K562 (cell line): ENCODE measurements around the gene ETV3. TPM values are rescaled to one million over a fixed set of nuclear protein-coding genes. Genes with fewer than 3 reads are reported as not detected.

Source experiments
- CBX5 ChIP-seq: IDR thresholded peaks from 2 replicates; pipeline ENCODE4 v1.6.1; 2014; ENCODE audit warnings: low read depth, borderline replicate concordance
- CREB1 ChIP-seq, 2 experiments: sonication (generic) in 1 of 2; formaldehyde crosslinking in 1 of 2; IDR thresholded peaks; 2 replicates each; pipeline versions ENCODE4 v1.6.1 to v1.8.0; 2012 to 2022; ENCODE audit warnings: inconsistent platforms in 1 of 2, mild to moderate bottlenecking in 1 of 2, missing genetic modification reagents in 1 of 2, moderate library complexity in 1 of 2
- CREM ChIP-seq: IDR thresholded peaks from 2 replicates; pipeline ENCODE4 v1.6.1; 2014; ENCODE audit warnings: antibody characterized with exemption, low read depth
- DPF2 ChIP-seq: fragments of 450-650 bp; IDR thresholded peaks from 2 replicates; pipeline ENCODE4 v1.6.1; 2016
- ESRRA ChIP-seq: fragments of 450-650 bp; IDR thresholded peaks from 2 replicates; pipeline ENCODE4 v1.6.1; 2014; ENCODE audit warnings: low read depth, mild to moderate bottlenecking, moderate library complexity, borderline replicate concordance
- FOXA1 ChIP-seq: fragments of 450-650 bp; IDR thresholded peaks from 2 replicates; pipeline ENCODE4 v1.6.1; 2016; ENCODE audit warnings: mild to moderate bottlenecking, borderline replicate concordance
- JUNB ChIP-seq: fragments of 450-650 bp; formaldehyde crosslinking; conservative IDR thresholded peaks from 2 replicates; pipeline ENCODE4 v1.4.0; 2020; ENCODE audit warnings: mild to moderate bottlenecking
- KLF13 ChIP-seq: fragments of 450-650 bp; IDR thresholded peaks from 2 replicates; pipeline ENCODE4 v1.6.1; 2016; ENCODE audit warnings: missing genetic modification characterization, low read depth, mild to moderate bottlenecking, missing compliant biosample characterization, moderate library complexity, borderline replicate concordance
- NCOA2 ChIP-seq, 2 experiments: fragments of 450-650 bp; IDR thresholded peaks; 2 replicates each; pipeline ENCODE4 v1.6.1; 2018; ENCODE audit warnings: mild to moderate bottlenecking in 2 of 2, moderate library complexity in 1 of 2; ENCODE audit not compliant: partially characterized antibody in 2 of 2
- NR0B1 ChIP-seq: fragments of 450-650 bp; IDR thresholded peaks from one replicate; pipeline ENCODE4 v1.6.1; 2018; ENCODE audit warnings: mild to moderate bottlenecking, moderate library complexity; ENCODE audit not compliant: partially characterized antibody
- RAD21 ChIP-seq, 2 experiments: fragments of 250-450 bp in 1 of 2; fragments of 450-650 bp in 1 of 2; sonication (Bioruptor Pico) in 1 of 2; formaldehyde crosslinking in 1 of 2; IDR thresholded peaks in 1 of 2; conservative IDR thresholded peaks in 1 of 2; 2 replicates each; pipeline versions ENCODE4 v1.4.0 to v1.8.0; 2020 to 2022; ENCODE audit warnings: mild to moderate bottlenecking in 2 of 2, moderate library complexity in 1 of 2
- SNRNP70 ChIP-seq: fragments of 200-400 bp; formaldehyde crosslinking; optimal IDR thresholded peaks from 2 replicates; pipeline ENCODE3; 2017; ENCODE audit warnings: low read depth, low read length
- TCF7L2 ChIP-seq: fragments of 150-350 bp; IDR thresholded peaks from 2 replicates; pipeline ENCODE4 v1.6.1; 2016; ENCODE audit warnings: low read depth, mild to moderate bottlenecking, low read length, moderate library complexity
- ZNF133 ChIP-seq: fragments of 250-450 bp; sonication (Bioruptor Pico); IDR thresholded peaks from 2 replicates; pipeline ENCODE4 v1.4.0; 2020; ENCODE audit warnings: mild to moderate bottlenecking
- ZNF143 ChIP-seq: sonication (generic); formaldehyde crosslinking; IDR thresholded peaks from 2 replicates; pipeline ENCODE4 v1.9.0; 2022; ENCODE audit warnings: mild to moderate bottlenecking, missing genetic modification reagents
- ZNF224 ChIP-seq: sonication (generic); formaldehyde crosslinking; IDR thresholded peaks from 2 replicates; pipeline ENCODE4 v1.8.0; 2022; ENCODE audit warnings: mild to moderate bottlenecking, missing genetic modification reagents
- ZNF41 ChIP-seq: fragments of 250-450 bp; sonication (Bioruptor Pico); conservative IDR thresholded peaks from 2 replicates; pipeline ENCODE4 v1.4.0; 2020; ENCODE audit warnings: mild to moderate bottlenecking
- ZNF586 ChIP-seq: fragments of 450-650 bp; formaldehyde crosslinking; conservative IDR thresholded peaks from 2 replicates; pipeline ENCODE4 v1.4.0; 2020; ENCODE audit warnings: mild to moderate bottlenecking, moderate library complexity
- ZNF780A ChIP-seq: fragments of 250-450 bp; sonication (Bioruptor Pico); IDR thresholded peaks from 2 replicates; pipeline ENCODE4 v1.5.0; 2021; ENCODE audit warnings: mild to moderate bottlenecking
- polyA plus RNA-seq, 8 experiments: library from polyadenylated mRNA; depleted of rRNA in 4 of 8; stranded (reverse) in 5 of 8; unstranded in 3 of 8; fragments of >200 nt; fragmentation: Nextera tagmentation in 2 of 8; fragmentation: Illumina TruSeq in 1 of 8; extraction: Ambion mirVana in 2 of 8; extraction: Trizol in 1 of 8; gene quantifications; 2 replicates each; pipeline versions ENCODE4 v1.2.1 to v1.2.3, GENCODE V29; 2011 to 2014; ENCODE audit warnings: inconsistent platforms in 1 of 8, missing spikeins in 1 of 8
- total RNA-seq, 7 experiments: library from RNA; depleted of rRNA in 6 of 7; stranded (reverse); fragments of >200 nt in 6 of 7; fragmentation: Illumina TruSeq in 2 of 7; extraction: Trizol in 2 of 7; gene quantifications; 2 replicates each; pipeline versions ENCODE4 v1.2.1 to v1.2.3, GENCODE V29; 2011 to 2021; ENCODE audit warnings: low replicate concordance in 1 of 7
- TF ChIP-seq, protein P1 (sequence below), 2 experiments: fragments of 450-650 bp; IDR thresholded peaks; 2 replicates each; pipeline ENCODE4 v1.6.1; 2018; ENCODE audit warnings: mild to moderate bottlenecking in 2 of 2, low read depth in 1 of 2; ENCODE audit not compliant: partially characterized antibody in 2 of 2
- TF ChIP-seq, protein P2 (sequence below): fragments of 150-350 bp; IDR thresholded peaks from 2 replicates; pipeline ENCODE4 v1.6.1; 2014; ENCODE audit warnings: low read depth, mild to moderate bottlenecking, low read length, borderline replicate concordance

Gene ETV3
- total and polyA plus RNA-seq, 9 of the 15 experiments (the other 6 are each of a cell fraction or from before 2014, with no cell fraction given): 3.1 to 16.0 (median 9.0) TPM

DNA sequence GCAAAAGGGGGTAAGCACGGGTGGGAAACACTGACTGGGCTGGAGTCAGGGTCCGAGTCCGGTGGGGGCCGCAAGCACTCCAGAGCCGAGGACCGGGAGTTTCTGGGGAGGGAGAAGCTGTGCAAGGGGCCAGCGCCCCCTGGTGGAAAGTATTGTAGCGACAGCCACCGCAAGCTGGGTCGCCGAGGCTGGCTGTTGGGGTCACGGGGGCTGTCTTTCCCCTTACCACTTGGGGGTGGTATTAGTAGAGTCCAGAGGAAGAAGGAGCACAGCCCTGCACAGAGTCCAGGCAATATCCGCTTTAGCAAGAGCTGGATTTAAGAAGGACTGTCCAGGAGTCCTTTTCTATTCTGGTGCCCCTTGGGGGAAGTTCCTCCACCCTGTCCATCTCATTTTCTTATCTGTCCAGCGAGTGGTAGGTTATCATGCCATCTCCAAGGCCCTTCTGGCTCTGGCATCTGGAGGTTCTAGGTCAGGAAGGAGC lies 17.9 kb upstream of the ETV3 start (continued):
- TF ChIP-seq TCF7L2: no peak
- TF ChIP-seq CREB1 (IDR thresholded peaks at IDR 0.05): no peak
- no peak for TF ChIP-seq CREB1 (CRISPR knock-in tag; IDR thresholded peaks at IDR 0.05)
- TF ChIP-seq ESRRA: peak; percentile 45; the same call in 1 of the 2 replicates
- TF ChIP-seq SNRNP70: no peak
- TF ChIP-seq FOXA1: no peak
- TF ChIP-seq ZNF133: no peak
- TF ChIP-seq NR0B1: no peak
- TF ChIP-seq, protein P1, sequence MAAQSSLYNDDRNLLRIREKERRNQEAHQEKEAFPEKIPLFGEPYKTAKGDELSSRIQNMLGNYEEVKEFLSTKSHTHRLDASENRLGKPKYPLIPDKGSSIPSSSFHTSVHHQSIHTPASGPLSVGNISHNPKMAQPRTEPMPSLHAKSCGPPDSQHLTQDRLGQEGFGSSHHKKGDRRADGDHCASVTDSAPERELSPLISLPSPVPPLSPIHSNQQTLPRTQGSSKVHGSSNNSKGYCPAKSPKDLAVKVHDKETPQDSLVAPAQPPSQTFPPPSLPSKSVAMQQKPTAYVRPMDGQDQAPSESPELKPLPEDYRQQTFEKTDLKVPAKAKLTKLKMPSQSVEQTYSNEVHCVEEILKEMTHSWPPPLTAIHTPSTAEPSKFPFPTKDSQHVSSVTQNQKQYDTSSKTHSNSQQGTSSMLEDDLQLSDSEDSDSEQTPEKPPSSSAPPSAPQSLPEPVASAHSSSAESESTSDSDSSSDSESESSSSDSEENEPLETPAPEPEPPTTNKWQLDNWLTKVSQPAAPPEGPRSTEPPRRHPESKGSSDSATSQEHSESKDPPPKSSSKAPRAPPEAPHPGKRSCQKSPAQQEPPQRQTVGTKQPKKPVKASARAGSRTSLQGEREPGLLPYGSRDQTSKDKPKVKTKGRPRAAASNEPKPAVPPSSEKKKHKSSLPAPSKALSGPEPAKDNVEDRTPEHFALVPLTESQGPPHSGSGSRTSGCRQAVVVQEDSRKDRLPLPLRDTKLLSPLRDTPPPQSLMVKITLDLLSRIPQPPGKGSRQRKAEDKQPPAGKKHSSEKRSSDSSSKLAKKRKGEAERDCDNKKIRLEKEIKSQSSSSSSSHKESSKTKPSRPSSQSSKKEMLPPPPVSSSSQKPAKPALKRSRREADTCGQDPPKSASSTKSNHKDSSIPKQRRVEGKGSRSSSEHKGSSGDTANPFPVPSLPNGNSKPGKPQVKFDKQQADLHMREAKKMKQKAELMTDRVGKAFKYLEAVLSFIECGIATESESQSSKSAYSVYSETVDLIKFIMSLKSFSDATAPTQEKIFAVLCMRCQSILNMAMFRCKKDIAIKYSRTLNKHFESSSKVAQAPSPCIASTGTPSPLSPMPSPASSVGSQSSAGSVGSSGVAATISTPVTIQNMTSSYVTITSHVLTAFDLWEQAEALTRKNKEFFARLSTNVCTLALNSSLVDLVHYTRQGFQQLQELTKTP (IDR thresholded peaks at IDR 0.05; ENCODE audit: low read depth in 1 of 2, partially characterized antibody in 2 of 2): no peak
- TF ChIP-seq, protein P2, sequence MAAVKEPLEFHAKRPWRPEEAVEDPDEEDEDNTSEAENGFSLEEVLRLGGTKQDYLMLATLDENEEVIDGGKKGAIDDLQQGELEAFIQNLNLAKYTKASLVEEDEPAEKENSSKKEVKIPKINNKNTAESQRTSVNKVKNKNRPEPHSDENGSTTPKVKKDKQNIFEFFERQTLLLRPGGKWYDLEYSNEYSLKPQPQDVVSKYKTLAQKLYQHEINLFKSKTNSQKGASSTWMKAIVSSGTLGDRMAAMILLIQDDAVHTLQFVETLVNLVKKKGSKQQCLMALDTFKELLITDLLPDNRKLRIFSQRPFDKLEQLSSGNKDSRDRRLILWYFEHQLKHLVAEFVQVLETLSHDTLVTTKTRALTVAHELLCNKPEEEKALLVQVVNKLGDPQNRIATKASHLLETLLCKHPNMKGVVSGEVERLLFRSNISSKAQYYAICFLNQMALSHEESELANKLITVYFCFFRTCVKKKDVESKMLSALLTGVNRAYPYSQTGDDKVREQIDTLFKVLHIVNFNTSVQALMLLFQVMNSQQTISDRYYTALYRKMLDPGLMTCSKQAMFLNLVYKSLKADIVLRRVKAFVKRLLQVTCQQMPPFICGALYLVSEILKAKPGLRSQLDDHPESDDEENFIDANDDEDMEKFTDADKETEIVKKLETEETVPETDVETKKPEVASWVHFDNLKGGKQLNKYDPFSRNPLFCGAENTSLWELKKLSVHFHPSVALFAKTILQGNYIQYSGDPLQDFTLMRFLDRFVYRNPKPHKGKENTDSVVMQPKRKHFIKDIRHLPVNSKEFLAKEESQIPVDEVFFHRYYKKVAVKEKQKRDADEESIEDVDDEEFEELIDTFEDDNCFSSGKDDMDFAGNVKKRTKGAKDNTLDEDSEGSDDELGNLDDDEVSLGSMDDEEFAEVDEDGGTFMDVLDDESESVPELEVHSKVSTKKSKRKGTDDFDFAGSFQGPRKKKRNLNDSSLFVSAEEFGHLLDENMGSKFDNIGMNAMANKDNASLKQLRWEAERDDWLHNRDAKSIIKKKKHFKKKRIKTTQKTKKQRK: no peak
- TF ChIP-seq DPF2: 0 out of 2 replicates have a peak, but pooled peaks have one; percentile 13
- TF ChIP-seq CREM: peak; percentile 28; the same call in 1 of the 2 replicates
- TF ChIP-seq NCOA2 (IDR thresholded peaks at IDR 0.05; ENCODE audit: partially characterized antibody in 2 of 2): no peak
- no peak for TF ChIP-seq ZNF143 (CRISPR knock-in tag)
- TF ChIP-seq ZNF780A: no peak
- no peak for TF ChIP-seq ZNF224 (CRISPR knock-in tag)
- no peak for TF ChIP-seq ZNF41 (CRISPR knock-in tag)
- no peak for TF ChIP-seq KLF13 (tag)
- TF ChIP-seq JUNB (CRISPR knock-in tag): no peak
- no peak for TF ChIP-seq ZNF586 (CRISPR knock-in tag)
- TF ChIP-seq CBX5: no peak
- peak; percentile 98 to 99 for TF ChIP-seq RAD21 (CRISPR knock-in tag; conservative IDR thresholded peaks at IDR 0.05 in 1 of 2, IDR thresholded peaks at IDR 0.05 in 1 of 2)
